Measurements from ENCODE around the gene LUC7L. TPM values are rescaled to one million over a fixed set of nuclear protein-coding genes. Genes with fewer than 3 reads are reported as not detected.

Gene LUC7L
- total RNA-seq, 1 donor from 2014 or later, result 109 TPM

- no peaks in the 10 kb centered on the region for H3K36me3 ChIP-seq (ENCODE audit: control insufficient read depth, insufficient read depth, low read length)
- H3K27me3 ChIP-seq (ENCODE audit: control insufficient read depth, insufficient read depth, low read length), result no peaks in the 10 kb centered on the region
- TF ChIP-seq, protein P1, sequence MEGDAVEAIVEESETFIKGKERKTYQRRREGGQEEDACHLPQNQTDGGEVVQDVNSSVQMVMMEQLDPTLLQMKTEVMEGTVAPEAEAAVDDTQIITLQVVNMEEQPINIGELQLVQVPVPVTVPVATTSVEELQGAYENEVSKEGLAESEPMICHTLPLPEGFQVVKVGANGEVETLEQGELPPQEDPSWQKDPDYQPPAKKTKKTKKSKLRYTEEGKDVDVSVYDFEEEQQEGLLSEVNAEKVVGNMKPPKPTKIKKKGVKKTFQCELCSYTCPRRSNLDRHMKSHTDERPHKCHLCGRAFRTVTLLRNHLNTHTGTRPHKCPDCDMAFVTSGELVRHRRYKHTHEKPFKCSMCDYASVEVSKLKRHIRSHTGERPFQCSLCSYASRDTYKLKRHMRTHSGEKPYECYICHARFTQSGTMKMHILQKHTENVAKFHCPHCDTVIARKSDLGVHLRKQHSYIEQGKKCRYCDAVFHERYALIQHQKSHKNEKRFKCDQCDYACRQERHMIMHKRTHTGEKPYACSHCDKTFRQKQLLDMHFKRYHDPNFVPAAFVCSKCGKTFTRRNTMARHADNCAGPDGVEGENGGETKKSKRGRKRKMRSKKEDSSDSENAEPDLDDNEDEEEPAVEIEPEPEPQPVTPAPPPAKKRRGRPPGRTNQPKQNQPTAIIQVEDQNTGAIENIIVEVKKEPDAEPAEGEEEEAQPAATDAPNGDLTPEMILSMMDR (IDR thresholded peaks at IDR 0.05; ENCODE audit: insufficient read depth, low read length, poor library complexity, severe bottlenecking), result no peak
- H3K4me3 ChIP-seq (ENCODE audit: low read depth, low read length), result no peak overlapping the region
- DNase-seq (ENCODE audit: low read depth), result no peak
These were observed 15.9 kb upstream of the LUC7L start for GRCh38 chr16:245105-245504.

GRCh38 chr16:243348-243747, 14.1 kb upstream of the LUC7L start:
- TF ChIP-seq, protein P1 (IDR thresholded peaks at IDR 0.05; ENCODE audit: insufficient read depth, low read length, poor library complexity, severe bottlenecking), result no peak
- H3K27me3 ChIP-seq (ENCODE audit: control insufficient read depth, insufficient read depth, low read length), result no peaks in the 10 kb centered on the region
- H3K4me3 ChIP-seq (ENCODE audit: low read depth, low read length), result no peak overlapping the region
- DNase-seq (ENCODE audit: low read depth), result no peak
- H3K36me3 ChIP-seq (ENCODE audit: control insufficient read depth, insufficient read depth, low read length), result no peaks in the 10 kb centered on the region

GRCh38 chr16:242281-242680, 13.0 kb upstream of the LUC7L start:
- TF ChIP-seq, protein P1 (IDR thresholded peaks at IDR 0.05; ENCODE audit: insufficient read depth, low read length, poor library complexity, severe bottlenecking), result no peak
- no peaks in the 10 kb centered on the region for H3K27me3 ChIP-seq (ENCODE audit: control insufficient read depth, insufficient read depth, low read length)
- no peak overlapping the region for H3K4me3 ChIP-seq (ENCODE audit: low read depth, low read length)
- no peak for DNase-seq (ENCODE audit: low read depth)
- no peaks in the 10 kb centered on the region for H3K36me3 ChIP-seq (ENCODE audit: control insufficient read depth, insufficient read depth, low read length)

DNA sequence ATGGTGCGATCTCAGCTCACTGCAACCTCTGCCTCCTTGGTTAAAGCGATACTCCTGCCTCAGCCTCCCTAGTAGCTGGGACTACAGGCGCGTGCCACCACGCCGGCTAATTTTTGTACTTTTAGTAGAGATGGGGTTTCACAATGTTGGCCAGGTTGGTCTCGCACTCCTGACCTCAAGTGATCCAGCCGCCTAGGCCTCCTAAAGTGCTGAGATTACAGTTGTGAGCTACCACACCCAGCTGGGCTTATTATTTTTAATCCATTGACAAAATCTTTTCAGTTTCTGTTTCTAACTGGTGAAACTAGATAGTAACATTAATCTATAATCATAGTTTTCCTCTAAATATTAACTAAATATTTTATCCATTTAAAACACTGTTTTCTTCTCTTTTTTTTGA, 11.3 kb upstream of the LUC7L start:
- TF ChIP-seq, protein P1 (IDR thresholded peaks at IDR 0.05; ENCODE audit: insufficient read depth, low read length, poor library complexity, severe bottlenecking), result no peak

GRCh38 chr16:239948-240277, 10.7 kb upstream of the LUC7L start:
- Histone ChIP-seq H3K4me3 (ENCODE audit: low read depth, low read length) (no peak overlapping the region), H3K36me3 (ENCODE audit: control insufficient read depth, insufficient read depth, low read length) (no peaks in the 10 kb centered on the region), H3K27me3 (ENCODE audit: control insufficient read depth, insufficient read depth, low read length) (no peaks in the 10 kb centered on the region)
- TF ChIP-seq, protein P1 (IDR thresholded peaks at IDR 0.05; ENCODE audit: insufficient read depth, low read length, poor library complexity, severe bottlenecking), result no peak
- no peak for DNase-seq (ENCODE audit: low read depth)

More for the DNA sequence above, 11.3 kb upstream of the LUC7L start:
- Histone ChIP-seq H3K4me3 (ENCODE audit: low read depth, low read length) (no peak overlapping the region), H3K36me3 (ENCODE audit: control insufficient read depth, insufficient read depth, low read length) (no peaks in the 10 kb centered on the region), H3K27me3 (ENCODE audit: control insufficient read depth, insufficient read depth, low read length) (no peaks in the 10 kb centered on the region)
- DNase-seq (ENCODE audit: low read depth), result no peak

DNA sequence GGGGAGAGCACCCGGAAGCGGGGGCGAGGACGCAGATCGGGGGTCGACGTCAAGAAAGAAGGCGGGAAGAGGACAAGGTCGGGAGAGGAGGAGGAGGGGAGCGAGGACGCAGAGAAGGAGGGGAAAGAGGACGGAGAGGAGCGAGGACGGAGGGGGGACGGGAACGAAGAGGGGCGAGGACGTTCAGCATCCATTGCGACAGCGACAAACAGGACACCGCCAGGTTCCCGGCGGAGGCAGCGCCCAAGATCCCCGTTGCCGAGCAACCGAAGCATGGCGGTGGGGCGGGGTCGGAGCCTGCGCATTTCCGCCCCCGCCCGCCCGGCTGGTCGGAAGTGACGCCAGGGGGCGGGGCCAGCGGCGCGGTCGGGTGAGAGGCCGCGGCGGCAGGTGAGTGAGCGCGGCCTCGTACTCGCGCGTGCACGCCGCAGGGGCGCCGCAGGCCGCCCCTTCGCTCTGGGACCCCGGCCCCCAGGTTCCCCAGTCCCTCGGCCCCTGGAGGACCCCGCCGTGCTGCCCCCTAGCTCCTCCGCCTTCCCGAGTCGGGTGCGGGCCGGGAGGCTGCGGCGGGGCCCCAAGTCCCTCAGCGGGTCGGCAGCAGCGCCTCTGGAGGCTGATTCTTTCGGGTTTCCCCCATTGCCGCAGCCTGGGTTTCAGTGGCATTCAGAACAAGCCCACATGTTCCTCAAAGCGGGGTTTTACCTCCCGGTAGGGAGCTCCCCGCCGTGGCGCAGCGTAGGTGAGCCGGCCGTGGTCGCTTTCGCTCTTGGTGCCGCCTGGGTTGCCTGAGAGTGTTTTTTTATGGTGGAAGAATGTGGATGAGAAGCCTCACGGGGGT, 5.4 kb upstream of the LUC7L start, which contains the start of gene FAM234A:
Gene FAM234A, plus strand, starts transcription at position 354 of the 838 bp plus-strand sequence. CDS start 19,593 bp downstream, outside the sequence.
- peak; percentile 53 for DNase-seq (ENCODE audit: low read depth)
- TF ChIP-seq, protein P1 (IDR thresholded peaks at IDR 0.05; ENCODE audit: insufficient read depth, low read length, poor library complexity, severe bottlenecking), result peak; percentile 62
- Histone ChIP-seq H3K36me3 (ENCODE audit: control insufficient read depth, insufficient read depth, low read length) (no peaks in the 10 kb centered on the region), H3K27me3 (ENCODE audit: control insufficient read depth, insufficient read depth, low read length) (no peaks in the 10 kb centered on the region), H3K4me3 (ENCODE audit: low read depth, low read length) (peak within 1 kb of the TSS; percentile 93)

All from kidney epithelial cell (primary cell).